ENCODE data around the gene GPR107. TPM values are rescaled to one million over a fixed set of nuclear protein-coding genes. Genes with fewer than 3 reads are reported as not detected.
A peak's percentile ranks its signal among the peaks of the same experiment; 100 is the strongest.

The GPR107 gene
- total RNA-seq, 2 experiments from 2014 or later, result 10.4 to 24.3 TPM

DNA sequence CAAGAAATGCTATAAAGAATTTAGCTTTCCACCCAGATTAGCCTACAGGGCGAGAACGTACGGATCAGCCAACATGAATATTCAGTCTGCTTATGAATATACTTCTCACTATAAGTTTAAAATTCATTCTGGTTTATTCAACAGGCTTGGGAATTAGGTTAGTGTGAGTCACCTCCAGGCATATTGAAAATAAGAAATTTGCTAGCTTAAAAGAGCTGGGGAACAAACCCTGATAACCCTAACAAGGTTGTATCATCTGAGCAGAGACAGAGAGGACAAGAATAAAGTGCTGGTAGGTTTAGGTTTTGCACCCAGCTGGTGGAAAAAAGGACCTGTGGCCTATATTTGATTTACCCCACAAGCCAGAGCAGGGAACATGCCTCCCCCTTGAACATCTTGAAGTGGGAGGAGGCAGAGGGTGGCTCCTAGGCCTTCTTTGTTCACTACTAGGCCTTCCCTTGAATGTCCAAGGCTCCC is 23.0 kb upstream of the GPR107 start:
- intact Hi-C loops (cut with micrococcal nuclease; ENCODE audit: unreplicated experiment), result no loop called here
- no peak for TF ChIP-seq EZH2phosphoT487 (IDR thresholded peaks at IDR 0.05; ENCODE audit: borderline replicate concordance, low read depth, low read length)
- TF ChIP-seq, protein P1, sequence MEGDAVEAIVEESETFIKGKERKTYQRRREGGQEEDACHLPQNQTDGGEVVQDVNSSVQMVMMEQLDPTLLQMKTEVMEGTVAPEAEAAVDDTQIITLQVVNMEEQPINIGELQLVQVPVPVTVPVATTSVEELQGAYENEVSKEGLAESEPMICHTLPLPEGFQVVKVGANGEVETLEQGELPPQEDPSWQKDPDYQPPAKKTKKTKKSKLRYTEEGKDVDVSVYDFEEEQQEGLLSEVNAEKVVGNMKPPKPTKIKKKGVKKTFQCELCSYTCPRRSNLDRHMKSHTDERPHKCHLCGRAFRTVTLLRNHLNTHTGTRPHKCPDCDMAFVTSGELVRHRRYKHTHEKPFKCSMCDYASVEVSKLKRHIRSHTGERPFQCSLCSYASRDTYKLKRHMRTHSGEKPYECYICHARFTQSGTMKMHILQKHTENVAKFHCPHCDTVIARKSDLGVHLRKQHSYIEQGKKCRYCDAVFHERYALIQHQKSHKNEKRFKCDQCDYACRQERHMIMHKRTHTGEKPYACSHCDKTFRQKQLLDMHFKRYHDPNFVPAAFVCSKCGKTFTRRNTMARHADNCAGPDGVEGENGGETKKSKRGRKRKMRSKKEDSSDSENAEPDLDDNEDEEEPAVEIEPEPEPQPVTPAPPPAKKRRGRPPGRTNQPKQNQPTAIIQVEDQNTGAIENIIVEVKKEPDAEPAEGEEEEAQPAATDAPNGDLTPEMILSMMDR (conservative IDR thresholded peaks at IDR 0.05; ENCODE audit: low read length), result no peak
- ChIA-PET POLR2A (interaction anchor here (0.5 to 4.4 kb wide), 3 partner anchors 9 to 1155 kb away, joined by 3 to 22 read pairs (median 4); no protein-coding TSS in a partner anchor), CTCF (ENCODE audit: unreplicated experiment) (no interaction called here)
- H3K79me2 ChIP-seq (ENCODE audit: insufficient read depth, low read depth, low read length), result peaks cover 100% of the 10 kb centered on the region
- H3K36me3 ChIP-seq (ENCODE audit: insufficient read depth, low read length), result peaks cover 26% of the 10 kb centered on the region
- H4K20me1 ChIP-seq (ENCODE audit: insufficient read depth, low read length), result peaks cover 42% of the 10 kb centered on the region
- peak overlapping the region; percentile 7; the same call in 1 of the 2 replicates for H3K4me2 ChIP-seq (ENCODE audit: low read length)
- H3K27ac ChIP-seq (ENCODE audit: low read depth, low read length, poor library complexity, severe bottlenecking), result peak overlapping the region; percentile 50
- H3K9me3 ChIP-seq (ENCODE audit: low read length), result no peaks in the 10 kb centered on the region
- DNase-seq (ENCODE audit: low spot score), result no peak
- H3K4me3 ChIP-seq (ENCODE audit: low read depth, low read length, poor library complexity, severe bottlenecking), result no peak overlapping the region
- H3K4me1 ChIP-seq (ENCODE audit: insufficient read depth, low read length, poor library complexity, severe bottlenecking), result peaks cover 95% of the 10 kb centered on the region
- BruUV-seq (replicated peaks), result no TSS peak
- no peak overlapping the region for H2AFZ ChIP-seq (ENCODE audit: low read length)
- H3K9me2 ChIP-seq (ENCODE audit: insufficient read depth, low read length), result no peaks in the 10 kb centered on the region

DNA sequence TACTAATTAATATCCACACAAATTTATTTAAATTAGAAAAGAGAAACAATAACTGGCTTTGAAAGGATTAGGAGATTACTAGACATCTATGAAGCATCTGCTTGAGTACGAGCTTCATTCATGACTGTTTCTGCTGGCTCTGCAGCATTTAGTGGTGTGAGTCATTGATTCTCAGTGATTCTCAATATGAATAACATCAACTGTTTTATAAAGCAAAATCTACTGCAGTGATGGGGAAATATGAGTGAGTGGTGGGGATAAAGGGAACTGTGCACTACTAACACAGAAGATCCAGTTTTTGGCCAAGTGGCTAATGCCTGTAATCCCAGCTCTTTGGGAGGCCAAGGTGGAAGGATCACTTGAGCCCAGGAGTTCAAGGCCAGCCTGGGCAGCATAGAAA is 19.1 kb upstream of the GPR107 start:
- CTCF ChIA-PET (ENCODE audit: unreplicated experiment), result interaction anchor here (0.6 kb wide), 1 partner anchor 44 kb away, joined by 3 read pairs; no protein-coding TSS in a partner anchor
- no peak for DNase-seq (ENCODE audit: low spot score)

More for the DNA sequence above, 19.1 kb upstream of the GPR107 start:
- peaks cover 25% of the 10 kb centered on the region for H3K36me3 ChIP-seq (ENCODE audit: insufficient read depth, low read length)
- H2AFZ ChIP-seq (ENCODE audit: low read length), result no peak overlapping the region
- peaks cover 96% of the 10 kb centered on the region for H3K79me2 ChIP-seq (ENCODE audit: insufficient read depth, low read depth, low read length)
- TF ChIP-seq EZH2phosphoT487 (IDR thresholded peaks at IDR 0.05; ENCODE audit: borderline replicate concordance, low read depth, low read length), result no peak
- TF ChIP-seq, protein P1 (conservative IDR thresholded peaks at IDR 0.05; ENCODE audit: low read length), result no peak
- H3K4me2 ChIP-seq (ENCODE audit: low read length), result peak overlapping the region; percentile 49
- H4K20me1 ChIP-seq (ENCODE audit: insufficient read depth, low read length), result peaks cover 22% of the 10 kb centered on the region; the same call in 1 of the 2 replicates
- no peaks in the 10 kb centered on the region for H3K9me3 ChIP-seq (ENCODE audit: low read length)
- H3K4me3 ChIP-seq (ENCODE audit: low read depth, low read length, poor library complexity, severe bottlenecking), result no peak overlapping the region
- POLR2A ChIA-PET, result interaction anchor here (0.7 to 1.4 kb wide), 3 partner anchors 10 to 40 kb away, joined by 3 to 5 read pairs (median 5); no protein-coding TSS in a partner anchor
- peaks cover 90% of the 10 kb centered on the region for H3K4me1 ChIP-seq (ENCODE audit: insufficient read depth, low read length, poor library complexity, severe bottlenecking)
- H3K27ac ChIP-seq (ENCODE audit: low read depth, low read length, poor library complexity, severe bottlenecking), result peak overlapping the region; percentile 41
- no TSS peak for BruUV-seq (replicated peaks)
- no peaks in the 10 kb centered on the region for H3K9me2 ChIP-seq (ENCODE audit: insufficient read depth, low read length)
- intact Hi-C loops (cut with micrococcal nuclease; ENCODE audit: unreplicated experiment), result no loop called here
